HG03280 (cell line): ENCODE data around the gene NOX3.

Experiments used
- ATAC-seq: cut with Tn5 transposase; IDR thresholded peaks from one replicate; pipeline ENCODE4 v1.9.1; 2021; ENCODE audit warnings: mild to moderate bottlenecking, moderate library complexity; ENCODE audit not compliant: unreplicated experiment

Gene NOX3

DNA sequence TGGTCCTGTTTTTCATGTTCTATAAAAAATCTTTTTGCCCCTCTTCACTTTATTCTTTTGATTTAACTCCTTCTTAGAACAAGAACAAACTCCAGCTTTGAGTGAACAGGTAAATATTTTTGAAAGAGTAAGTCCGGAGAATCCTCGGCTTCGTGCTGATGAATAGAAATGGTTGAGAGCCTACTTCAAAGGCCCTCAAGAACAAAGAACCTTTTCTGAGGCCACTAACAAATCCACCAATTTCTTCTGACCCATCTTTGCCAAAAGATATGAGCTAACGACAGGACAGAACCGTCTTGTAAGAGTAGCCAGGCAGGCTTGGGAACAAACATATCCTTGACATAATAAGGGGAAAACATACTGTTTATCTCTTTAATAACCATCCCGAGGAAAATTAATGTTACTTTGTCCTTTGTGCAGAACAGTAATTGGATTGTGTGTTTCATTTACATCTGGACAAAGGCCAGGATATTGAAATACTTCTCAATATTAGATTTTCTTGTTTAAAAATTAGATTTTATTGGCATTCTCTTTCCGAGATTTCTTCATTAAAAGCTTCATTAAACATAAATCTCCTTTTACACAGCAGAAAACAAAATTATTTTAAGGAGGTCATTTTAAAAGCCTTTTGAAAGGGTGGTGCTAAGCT is 52.9 kb downstream of the NOX3 start:
- ATAC-seq = no peak

DNA sequence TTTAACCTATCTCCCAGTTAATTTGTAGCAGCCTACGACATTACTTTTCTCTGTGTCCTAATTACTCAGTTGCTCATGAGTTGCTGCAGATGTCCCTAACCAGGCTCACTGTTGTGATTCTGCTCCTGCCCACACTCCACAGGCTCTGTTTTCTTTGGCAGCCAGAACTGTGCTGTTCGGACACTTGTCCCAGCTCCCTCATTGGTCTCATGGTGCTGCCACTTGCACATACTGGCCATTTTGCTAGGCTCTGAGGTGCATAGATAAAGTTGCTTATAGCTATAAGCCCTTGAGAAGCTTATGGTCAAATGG is 55.0 kb downstream of the NOX3 start:
- ATAC-seq = no peak

DNA sequence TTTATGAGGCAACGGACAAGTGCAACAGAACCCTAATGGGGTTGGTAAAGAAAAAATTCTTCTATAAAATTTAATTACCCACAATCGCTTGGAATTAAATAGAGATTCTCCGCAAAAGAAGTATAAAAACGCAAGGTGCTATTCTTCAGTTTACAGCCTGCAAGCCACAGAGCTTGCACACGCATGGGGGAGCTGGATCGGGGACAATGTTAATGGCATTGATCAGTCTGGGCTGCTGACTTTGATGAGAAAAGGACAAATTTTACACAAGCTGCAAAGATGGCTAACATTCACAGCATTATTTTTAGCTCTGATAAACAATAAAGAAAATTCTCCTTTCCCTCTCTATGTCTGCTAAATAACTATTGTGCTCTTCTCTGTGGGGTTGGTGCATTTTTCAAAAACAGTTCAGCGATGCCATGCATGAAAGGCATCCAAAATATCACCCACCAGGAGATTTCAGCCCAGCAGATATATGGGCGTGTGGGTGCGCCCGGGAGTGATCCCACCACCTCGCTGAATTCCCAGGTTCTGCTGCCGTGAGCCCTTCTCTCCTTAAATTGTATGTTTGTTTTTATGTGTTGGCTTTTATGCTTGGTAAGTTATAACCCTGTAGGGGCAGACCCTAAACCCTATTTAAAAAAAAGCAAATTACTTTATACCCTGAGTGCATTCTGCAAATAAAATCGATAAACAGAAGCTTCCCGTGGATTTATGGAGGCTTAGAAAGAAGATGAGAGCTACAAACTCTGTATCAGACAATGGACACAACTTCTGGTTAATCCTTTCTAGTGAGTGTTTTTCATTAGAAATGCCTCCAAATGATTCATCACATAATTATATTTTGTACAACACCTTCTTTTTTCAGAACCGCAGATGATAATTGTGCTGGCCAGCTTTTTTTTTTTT is 55.6 kb downstream of the NOX3 start:
- ATAC-seq = no peak

DNA sequence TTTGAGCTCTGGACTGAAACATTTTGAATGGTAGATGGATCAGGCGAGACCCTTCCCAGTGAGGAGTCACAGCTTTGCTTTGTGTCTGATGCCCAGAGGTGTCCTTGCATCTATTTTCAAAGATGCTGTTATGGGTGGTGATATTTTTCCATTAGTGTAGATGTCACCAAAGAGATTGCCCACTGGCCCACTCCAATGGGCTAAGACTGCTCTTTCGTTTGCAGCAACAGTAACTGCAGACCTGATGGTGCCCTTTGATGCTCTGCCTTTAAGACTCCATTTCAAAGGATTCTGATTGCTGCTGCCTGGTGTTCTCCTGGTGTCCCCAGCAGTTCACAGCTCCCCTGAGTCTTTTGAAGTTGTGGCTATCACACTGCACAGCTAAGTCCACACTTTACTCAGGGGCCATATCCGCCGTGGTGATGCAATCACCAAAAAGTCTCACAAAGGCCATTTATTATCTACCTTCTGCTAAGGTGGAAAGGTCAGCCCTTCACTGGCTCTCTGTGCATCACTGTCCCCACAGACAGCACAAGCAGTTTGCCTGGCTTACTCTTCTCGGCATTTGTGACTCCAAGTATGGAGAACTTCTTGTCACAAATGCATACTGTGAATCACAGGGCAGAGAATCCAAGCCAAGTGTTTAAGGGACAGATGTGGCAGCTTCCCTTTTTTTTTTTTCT is 56.4 kb downstream of the NOX3 start:
- ATAC-seq = no peak

DNA sequence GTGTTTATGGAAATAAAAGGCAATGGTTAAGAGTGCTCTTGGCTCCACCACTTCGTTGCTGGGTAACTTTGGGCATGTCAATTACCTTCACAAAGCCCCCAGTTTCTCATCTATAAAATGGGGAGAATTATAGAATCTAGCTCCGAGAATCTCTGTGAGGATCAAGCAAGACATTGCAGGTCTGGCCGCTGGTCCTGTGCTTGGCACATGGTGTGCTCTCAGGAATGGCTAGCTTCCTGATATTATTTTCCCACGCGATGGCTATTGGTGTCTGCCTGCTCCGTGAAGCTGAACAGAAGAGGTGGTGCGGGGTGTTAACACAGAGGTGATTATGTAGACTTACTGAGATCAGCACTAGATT is 57.0 kb downstream of the NOX3 start:
- ATAC-seq = no peak

DNA sequence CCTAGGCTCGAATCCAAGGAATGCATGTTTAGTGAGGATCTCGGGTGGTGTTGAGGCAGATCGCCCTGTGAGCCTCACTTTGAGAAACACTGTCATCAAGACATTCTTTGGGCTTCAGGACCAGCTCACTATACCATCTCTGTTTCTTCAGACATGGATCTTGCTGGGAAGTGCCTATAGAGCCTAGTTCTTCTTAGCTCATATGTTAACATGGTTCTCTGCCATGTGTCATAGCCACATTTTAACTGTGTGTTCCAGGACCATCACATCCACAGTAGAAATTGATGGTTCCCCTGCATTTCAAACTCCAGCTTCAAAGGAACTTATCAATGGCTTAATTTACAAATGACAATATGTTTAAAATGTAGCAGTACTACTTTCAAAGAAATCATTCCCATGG is 57.4 kb downstream of the NOX3 start:
- no peak for ATAC-seq

DNA sequence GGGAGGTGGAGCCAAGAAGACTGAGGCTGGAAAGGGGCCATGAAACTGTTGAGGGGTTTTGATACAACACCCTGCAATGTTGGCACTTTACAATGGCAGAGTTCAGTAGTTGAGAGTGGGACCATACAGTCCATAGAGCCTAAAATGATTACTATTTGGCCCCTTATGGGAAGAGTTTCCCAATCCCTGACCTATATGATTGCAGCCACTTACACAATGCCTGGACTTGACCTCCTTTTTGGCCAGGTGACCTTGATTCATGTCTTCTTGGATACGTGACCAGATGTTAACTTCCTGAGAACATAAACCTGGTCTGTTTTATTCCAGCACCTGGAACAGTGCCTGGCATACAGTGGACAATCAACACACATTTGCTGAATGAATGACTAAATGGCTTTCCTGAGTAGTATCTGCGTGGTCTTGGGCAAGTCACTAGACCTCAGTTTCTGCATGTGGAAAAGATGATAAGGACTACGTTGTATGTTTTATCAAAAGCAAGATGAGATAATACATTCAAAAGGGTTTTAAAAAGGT is 58.4 kb downstream of the NOX3 start:
- ATAC-seq = no peak

DNA sequence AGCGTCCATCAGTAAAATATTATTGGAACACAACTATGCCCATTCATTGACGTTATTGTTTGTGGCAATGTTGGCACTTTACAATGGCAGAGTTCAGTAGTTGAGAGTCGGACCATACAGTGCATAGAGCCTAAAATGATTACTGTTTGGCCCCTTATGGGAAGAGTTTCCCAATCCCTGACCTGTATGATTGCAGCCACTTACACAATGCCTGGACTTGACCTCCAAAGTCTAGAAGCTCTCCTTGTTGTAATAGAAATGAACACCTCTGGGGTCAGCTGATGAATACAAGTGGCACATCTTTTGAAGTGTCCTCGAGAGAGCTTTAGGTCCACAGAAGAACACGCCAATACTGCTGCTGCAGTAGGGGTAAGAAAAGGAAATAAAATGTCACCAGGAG is 59.0 kb downstream of the NOX3 start:
- ATAC-seq = no peak

DNA sequence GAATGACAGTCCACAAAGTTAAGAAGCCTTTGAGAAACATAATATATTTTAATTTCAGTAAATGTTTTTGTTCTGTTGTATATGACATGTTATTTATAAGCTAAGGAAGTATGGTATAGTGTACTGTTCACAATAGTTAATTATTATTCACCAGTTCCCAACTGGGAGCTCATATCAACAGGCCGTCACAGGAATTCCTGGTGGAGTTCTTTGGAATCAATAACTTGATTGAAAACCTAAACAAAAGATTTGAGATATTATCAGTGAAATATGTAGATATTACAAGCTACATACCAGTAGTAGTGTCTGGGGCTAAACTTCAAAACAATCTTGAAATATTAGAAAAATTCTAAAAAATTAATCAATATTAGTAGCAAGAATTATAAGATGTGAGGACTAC is 60.3 kb downstream of the NOX3 start:
- no peak for ATAC-seq

DNA sequence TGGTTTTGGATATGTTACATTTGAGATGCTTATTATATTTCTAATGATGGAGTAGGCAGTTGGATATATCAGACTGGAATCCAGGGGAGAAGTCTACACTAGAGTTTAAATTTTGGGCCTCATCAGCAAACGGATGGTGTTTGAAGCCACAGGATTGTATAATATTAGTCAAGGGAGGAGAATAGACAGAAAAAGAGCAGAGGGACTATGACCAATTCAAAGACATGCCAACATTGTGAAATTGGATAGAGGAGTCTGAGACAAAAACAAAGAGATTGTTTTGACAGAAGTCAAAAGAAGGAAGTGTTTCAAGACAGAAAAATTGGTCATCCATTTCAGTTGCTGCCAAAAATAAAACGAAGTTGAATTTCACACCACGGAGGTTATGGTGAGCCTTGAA is 66.5 kb downstream of the NOX3 start:
- no peak for ATAC-seq

DNA sequence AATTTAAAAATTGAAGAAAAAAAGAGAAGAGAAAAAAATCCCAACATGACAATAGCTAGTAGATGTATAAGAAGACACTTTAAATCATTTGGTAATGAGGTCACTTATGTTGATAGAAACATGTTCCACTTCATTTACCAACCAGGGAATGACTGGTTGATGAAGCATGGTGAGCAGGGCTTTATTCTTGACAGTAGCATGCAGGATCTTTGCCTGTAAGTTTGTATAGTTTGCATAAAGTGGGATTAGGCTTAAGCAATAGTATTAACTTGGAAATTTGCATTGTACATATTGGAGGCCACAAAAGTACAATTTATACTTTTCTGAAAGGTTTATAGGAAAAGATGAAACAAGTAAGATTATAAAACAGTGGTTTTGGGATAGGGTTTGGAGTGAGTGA is 67.0 kb downstream of the NOX3 start:
- ATAC-seq = no peak

DNA sequence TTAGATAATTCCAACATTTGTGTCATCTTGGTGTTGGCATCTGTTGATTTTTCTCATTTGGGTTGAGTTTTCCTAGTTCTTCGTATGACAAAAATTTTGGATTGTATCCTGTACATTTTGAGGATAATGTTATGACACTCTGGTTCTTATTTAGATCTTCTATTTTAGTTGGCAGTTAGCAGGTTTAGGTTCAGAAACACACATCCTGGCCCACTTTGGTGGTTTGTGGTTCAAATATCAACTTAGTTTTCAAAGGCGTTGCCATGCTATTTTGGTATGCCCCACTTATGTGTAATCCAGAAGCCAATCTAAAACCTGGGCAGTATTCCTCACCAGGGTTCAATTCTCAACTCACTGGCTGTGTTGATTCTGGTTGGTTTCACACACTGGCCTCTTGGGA is 68.2 kb downstream of the NOX3 start:
- ATAC-seq = no peak

DNA sequence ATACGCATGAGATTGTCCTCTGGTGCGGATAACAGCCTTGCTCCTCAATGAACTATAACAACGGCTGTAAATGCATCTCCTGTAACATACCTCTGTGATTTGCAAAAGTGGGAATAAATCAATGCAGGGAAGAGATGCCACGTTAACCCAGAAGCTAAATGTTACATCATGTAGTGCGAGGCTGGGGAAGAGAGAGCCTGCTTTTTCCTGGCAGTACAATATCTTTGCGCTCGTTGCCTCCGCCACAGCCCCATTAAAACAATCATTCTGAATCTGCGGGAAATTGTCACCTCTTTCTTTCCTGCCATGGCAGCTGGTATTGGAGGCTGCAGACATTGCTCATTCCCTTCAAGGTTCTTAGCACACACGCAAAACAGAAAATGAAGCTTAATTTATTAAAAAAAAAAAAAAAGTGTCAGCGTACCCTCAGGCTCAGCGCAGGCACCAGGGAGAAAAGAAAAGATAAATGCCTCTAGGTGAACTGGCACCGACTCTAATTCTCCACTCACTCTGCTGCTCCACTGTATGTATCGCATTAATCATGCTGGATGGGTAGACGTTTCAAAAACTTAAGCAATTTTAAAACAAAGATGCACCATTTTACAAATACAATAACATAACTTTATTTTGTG is 71.2 kb downstream of the NOX3 start:
- no peak for ATAC-seq

DNA sequence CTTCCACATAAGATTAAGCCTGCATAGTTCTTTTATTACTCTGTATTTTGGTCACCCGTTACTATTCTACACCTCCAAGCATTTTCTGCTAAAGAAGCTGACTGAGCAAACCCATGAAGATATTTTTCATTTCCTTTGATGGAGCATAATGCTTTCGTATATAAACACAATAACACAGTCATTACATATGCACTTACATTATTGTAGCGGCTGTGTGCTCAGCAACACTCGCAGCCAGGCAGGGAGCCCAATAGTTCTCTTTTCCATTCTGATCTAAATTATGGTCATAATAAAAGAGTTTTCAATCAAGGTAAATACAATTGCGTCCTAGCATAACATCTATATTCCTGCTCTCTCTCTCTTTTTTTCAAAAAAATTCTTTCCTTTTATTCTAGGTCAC is 71.7 kb downstream of the NOX3 start:
- no peak for ATAC-seq

DNA sequence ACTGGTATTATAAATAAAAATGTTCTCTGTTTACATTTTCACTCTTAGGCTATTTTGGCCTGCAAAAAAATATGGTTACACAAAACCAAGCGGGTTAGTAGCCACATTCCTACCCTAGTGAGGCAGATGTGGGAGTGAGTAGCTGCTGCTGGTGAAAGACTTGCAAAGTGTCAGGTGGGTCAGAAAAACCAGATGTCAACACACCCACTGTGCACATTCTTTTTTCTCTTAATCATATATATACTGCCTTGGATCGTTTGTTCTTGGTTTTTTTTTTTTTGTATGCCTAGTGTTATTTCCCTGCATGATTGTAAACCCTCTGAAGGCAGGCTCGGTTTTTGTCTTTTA is 73.3 kb downstream of the NOX3 start:
- no peak for ATAC-seq

DNA sequence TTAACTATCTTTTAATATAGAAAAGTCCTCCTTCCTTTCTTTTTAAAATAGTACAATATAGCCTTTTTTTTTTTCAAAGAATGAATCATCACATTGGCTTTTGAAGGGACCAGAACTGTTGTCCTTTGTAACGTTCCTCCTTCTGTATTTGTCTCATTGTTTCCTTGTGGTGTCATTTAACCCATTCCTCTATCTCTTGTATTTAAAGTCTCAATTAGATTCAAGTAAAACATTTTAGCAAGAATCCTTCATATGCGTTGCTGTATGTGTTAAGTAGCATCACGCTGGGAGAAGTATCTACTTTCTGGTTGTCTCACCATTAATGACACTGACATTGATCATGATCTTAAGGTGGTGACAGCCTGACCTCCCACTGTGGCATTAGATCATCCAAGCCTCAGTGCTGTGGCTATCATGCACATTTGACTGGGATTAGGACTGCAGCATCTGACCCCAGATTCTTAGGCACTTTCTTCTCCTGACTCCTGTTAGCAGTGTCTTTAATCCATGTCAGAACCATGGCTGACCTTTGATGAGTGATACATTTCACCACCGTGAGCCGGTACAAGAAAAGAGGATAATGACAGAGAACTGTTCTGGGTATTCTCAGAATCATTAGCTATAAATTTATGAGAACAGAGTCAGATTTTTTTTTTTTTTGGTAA is 73.8 kb downstream of the NOX3 start:
- no peak for ATAC-seq

DNA sequence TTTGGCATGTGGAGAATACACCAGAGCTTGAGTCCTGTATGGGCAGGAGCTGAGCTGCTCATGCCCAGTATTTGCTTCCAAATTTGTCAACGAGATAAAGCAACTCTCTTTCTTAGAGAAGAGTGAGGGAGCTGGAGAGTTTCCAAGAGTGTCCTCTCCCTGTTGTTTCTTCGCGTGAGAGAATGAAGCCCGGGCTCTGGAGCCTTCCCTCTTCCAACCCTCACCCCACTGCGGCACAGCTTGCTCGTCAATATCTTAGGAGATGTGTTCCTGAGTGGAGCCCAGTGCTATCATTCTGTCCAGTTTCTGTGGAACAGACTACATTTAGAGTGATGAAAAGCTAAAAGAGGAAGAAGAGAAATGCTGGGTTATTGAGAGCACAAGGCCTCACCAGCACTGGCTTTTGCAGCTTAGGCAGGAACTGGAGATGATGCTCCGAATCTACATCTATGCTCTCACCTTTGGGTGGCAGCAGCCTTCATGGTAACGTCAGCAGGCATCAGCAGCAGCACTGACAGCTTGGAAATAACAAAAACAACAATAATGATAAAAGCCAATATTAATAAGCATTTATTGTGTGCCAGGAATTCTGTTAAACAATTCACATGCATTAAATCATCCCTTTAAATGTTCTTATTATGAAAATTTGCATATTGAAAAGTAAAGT is 74.8 kb downstream of the NOX3 start:
- no peak for ATAC-seq

DNA sequence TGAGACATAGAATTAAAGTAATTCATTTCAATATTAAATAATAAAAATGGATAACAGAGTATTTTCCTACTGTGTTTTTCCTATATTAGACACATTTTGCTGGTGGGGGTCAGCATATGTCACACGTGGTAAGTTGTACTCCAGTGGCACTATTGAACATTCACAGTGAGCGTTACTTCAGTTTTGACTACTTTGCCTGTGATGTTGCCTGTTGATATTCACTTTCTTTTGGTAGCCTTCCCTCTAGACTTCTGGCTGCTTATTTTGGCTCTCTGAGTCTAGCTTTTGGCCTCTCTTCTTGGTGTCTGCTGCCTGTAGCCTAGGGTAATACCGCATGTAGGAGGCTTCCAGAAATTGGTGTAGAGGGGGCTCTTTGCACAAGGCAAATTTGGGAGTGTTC is 76.9 kb downstream of the NOX3 start:
- ATAC-seq = no peak

DNA sequence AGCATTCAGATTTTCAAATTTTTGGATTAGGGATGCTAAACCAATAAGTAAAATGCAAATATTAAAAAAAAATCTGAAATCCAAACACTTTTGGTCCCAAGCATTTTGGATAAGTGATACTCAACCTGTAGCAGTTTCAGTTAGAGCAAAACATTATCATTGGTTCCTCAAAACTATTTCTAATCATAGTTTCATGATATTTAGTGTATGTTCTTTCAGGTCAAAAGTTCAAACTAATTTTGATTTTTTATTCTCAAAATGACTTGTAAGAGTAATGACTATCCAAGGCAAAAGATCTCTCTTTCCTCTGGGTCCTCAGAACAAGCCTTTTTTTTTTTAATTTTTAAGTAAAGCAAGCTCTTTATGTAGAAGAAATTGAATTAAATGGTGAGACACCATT is 77.4 kb downstream of the NOX3 start:
- ATAC-seq = peak; percentile 55

DNA sequence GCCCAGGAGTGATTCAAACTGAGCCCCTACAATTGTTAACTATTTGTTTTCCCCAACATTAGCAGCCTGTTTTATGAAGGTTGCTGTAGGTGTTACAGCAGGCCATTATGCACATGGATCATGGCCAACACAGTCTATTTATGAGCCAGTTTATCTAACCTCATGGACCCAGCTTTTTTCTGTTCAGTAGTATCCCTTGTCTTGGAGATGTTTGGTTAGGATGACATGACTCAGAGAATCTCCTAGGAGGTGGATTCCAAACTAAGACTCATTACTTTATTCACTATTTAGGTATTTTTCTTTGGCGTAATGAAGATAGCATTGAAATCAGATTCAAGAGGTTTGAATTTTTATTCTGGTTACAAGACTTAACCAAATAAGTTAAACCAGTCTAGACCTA is 78.6 kb downstream of the NOX3 start:
- ATAC-seq = no peak

DNA sequence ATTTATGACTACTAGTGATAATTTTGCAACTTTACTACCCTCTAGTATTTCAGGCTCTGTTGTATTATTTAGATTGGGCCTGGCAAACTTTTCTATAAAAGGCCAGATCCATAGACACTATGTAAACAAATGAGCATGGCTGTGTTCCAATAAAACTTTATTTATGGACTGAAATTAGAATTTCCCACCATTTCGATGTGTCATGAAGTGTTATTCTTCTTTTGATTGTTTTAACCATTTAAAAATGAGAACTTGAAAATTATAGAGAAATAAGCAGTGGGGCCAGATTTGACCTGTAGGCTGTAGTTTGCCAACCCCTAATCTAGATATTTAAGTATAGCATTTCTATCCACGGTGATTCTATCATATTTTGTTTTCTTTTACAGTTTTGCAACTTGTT is 79.8 kb downstream of the NOX3 start:
- ATAC-seq = no peak
